Middle frontal gyrus (tissue), 1 donor: ENCODE measurements around the gene EVX1.

Experiments used
- DNase-seq: peaks from one replicate; pipeline ENCODE4 v3.0.0-alpha.2; 2015; ENCODE audit warnings: low spot score; ENCODE audit errors: extremely low spot score

Gene EVX1

GRCh38 chr7:27229448-27229847, 13.2 kb upstream of the EVX1 start:
- DNase-seq: no peak

DNA sequence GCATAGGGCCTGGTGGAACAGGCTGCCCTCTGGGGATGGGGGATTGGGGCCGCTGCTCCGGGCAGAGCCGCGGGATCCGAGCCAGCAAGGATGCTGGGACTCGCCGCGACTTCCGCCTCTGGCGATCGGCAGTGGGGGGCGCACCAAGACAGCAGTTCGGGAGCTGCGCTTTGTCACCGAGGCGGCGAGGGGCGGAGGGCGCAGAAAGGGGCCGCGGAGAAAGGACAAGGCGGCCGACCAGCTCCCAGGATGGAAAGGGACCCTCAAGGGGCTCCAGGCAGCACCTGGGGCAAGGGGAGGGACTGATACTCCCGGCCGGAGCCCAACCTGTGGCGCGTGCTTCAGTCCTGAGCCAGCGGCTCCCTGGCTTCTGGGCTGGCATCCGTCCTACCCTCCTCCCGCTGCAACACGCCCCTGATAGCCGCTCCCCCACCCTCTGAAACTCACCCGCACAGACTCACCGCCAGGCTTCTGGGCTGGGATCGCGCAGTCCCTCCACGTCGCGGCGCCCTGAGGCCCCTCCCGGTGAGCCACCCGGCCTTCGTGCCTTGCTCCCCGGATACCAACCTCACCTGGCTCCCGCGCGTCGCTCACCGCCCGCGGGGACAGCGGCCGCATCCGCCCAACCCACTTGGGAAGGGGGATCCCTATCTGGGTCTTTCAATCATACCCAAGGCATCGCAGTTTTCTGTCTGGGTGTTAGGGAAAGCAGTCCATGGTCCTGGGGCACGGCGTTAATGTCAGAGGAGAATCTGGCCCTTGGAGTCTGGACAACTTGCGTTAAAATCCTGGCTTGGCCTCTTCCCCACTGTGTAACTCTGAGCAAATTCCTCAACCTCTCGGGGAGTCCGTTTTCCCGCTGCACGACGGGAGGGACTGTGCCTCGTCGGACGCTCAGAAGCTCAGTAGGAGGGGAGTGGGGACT, 7.0 kb upstream of the EVX1 start:
- no peak for DNase-seq

GRCh38 chr7:27237735-27238334, 4.8 kb upstream of the EVX1 start:
- DNase-seq: no peak

DNA sequence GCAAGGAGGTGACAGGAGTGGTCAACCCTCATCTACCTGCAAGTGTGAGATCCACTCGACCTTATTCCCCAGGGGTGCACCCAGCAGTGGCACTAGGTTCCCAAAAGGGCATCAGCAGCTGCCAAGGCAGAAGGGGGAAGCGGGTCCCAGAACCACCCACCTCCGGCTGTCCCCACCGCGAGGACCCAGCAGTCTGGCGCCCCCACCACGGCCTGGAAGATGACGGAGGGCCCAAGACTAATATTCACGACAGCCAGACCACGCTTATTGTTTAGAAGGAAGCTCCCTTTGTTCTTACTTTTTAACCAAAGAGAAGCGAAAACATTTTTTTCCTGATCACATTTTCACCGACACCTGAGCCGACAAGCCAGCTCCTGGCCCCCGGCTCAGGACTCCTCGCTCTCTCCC, 3.6 kb upstream of the EVX1 start:
- DNase-seq: no peak

DNA sequence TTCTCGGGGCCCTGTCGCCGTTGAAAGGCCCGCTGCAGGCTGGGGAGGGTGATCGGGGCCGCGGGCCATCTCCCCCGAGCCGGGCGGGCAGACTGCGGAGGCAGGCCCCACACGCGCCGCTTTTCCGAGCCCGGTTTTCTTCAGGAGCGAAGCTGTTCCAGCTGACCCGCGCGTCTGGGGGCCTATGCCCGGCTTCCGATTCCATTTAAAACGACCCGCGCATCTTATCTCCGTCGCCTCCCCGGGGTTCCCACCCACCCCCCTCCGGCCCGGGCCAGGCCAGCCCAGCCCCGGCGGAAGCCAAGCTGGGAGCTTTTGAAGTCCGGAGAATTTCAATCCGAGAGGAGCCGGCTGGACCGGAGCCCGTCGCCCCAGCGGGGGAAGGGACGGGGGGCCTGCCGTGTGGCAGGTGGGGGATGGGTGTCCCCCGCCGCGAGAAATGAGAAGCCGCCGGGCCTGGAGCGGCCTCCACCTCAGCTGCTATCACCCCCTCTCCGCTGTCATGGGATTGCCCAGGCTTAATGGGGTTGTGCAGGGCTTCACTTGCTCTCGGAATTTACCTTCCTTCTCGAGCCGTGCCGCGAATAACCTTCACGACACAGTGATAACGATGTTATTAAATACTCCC, 3.1 kb upstream of the EVX1 start:
- DNase-seq: no peak

DNA sequence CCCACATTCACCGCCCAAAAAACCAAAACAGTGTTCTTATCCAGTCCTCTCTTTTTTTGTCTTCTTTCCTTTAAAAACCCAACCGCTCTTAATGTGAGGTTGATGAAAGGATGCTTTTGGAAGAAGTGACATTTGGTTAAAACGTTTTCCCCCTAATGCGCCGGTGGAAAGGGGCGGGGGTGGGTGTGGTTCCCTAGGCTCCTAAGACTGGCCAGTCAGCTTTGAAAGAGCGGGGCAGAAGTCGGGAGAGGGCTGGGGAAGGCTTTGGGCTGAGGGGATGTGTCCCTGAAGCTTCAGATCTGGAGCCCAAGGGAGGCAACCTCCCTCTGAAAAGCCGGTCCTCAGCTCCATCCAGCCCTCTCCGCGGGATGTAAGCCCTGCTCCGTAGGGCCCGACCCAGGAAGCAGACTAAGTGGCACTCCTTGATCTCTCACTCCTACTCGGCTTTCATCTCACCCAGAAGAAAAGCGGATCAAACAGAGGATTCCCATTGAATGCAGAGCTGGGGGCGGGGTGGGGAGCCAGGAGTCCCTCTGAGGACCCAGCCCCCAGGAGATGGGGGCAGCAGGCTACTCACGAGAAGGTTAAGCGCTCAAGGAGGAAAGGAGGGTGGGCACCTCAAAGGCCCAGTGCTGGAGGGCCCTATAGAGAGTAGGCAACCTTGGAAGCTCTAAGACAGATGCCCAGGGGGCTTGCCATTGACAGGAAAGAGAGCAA, 2.4 kb upstream of the EVX1 start:
- DNase-seq: no peak

DNA sequence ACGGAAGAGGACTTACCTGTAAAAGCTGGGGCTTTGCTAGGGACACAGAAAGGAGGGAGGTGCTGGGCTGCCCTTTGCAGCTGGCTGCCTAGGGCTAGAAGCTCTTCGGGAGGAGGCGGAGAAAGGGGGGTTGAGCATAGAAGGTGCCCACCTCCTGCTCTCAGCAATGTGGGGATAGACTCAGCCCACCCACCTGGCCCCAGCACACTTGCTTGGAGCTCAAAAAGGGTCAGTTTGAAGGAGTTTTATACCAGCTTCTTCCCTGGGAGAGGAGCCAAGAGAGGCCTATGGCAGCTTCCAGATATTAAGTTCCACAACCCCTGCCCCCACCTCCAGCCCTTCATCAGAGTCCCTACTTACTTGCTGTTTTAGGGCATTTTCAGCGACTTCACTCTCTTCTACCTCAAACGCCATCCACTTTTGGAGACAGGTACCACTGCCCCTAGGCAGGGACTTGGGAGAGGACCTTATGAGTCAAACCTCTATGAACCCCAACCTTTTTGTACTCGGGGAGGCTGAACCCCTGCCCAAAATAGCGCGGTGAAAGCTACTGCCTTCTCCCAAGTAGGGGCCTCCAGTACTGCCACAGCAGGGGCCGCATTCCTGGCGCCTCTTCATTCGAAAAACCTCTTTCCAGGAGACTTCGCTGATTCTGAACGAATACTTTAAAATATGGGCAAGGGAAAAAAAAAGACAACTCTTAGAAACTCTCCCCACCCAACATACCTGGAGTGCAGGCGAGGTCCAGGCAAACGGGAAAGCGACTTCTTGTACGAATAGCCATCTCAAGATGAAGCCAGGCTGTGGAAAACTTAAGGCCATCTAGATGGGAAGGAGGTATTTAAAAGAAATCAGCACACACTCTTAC, 1.2 kb upstream of the EVX1 start:
- DNase-seq: no peak

DNA sequence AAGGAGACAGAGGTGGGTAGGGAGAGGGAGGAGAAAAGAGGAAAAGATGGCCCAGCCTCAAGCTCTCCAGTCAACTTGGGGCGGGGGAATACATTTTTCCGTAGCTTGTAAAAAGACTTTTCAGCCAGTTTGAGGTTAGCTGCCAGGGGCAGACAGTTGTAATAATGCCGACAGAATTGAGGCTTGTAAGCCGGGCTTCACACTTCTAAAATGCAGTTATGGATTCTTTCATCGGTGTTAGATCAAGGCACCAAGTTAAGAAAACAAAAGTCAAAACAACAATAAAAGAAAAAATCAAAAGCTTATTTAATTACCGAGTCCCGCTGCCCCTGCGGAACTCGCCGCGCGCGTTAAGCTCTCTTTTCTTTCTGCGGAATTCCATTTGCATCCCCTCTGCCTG, 448 bp upstream of the EVX1 start:
- DNase-seq: no peak

DNA sequence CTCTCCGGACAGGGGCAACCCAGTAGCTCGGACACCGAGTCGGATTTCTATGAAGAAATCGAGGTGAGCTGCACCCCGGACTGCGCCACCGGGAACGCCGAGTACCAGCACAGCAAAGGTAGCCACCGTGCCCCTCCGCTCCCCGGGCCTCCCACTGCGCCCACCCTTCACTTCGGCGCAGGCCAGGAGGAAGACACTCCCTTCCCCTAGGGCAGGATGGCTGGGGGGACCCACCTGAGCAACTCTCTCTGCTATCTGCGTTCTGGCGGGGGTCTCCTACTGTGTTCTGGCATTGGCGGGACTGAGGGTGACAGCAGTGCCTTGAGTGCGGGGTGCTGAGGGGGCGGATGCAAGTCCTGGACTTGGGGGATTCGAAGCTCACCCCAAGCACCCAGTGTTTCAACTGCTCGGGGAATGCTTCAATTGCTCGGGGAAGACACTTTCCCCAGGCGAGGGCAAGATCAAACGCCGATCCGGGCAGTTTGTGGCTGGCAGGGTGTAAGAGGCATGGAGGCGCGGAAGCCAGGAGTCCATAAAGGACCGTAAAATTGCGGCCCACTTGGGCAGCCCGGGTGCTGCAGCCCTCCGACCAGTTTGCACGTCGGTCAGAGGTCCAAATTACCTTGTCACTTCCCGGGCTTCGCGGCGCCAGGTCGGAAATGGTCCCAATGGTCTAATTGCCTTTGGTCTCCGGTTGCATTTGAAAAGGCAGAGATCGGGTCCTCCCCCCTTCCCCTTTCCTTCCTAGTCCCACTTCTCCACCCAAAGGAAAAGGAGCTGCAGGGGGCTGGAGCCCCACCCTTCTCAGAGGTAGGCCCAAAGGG, 950 bp downstream of the EVX1 start:
- DNase-seq: no peak

DNA sequence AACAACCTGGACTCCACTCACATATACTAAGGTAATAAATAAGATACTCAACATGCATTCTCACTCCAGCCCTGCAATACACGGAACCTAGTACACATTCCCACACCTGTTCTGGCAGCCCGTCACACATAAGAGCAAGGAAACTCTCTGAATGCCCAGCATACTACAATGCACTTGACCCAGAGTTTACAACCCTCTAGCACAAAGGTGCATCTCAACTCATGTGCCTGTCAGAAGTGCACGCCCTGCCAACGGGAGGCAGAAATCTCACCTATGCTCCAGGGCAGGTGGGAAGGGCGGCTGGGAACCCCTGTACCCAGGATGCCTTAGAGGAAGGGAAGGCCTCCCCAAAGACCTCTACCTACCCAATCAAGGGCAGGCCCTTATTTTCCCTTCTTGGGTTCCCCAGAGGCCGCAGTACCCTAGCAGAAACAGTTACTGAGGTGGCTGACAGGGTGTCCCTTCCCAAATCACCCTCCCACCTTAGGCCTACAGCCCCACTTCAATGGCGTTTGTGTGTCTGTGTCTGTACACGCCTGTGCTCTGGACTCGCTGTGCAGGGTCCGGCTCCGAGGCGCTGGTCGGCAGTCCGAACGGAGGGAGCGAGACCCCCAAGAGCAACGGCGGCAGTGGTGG, 2.0 kb downstream of the EVX1 start:
- DNase-seq: no peak

GRCh38 chr7:27245124-27245797, 2.7 kb downstream of the EVX1 start:
- no peak for DNase-seq

GRCh38 chr7:27245798-27246691, 3.4 kb downstream of the EVX1 start:
- DNase-seq: no peak

DNA sequence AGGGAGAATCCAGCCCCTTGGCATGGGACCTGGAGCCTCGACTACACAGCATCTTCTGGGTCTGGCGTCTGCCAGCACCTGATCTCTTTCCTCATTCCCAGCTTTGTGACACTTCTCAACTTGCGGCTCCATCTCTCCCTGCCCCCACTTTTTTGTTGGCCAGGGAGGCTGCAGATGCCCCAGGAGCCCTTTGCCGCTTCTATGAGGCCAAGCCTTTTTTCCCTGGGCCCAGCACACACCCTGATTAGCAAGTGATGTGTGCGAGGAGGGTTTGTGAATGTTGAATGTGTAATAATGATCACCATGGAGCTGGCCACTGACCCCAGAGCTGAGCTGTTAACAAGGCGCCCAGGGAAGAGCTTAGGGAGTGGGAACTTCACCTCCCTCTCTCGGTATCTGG, 4.4 kb downstream of the EVX1 start:
- DNase-seq: no peak

DNA sequence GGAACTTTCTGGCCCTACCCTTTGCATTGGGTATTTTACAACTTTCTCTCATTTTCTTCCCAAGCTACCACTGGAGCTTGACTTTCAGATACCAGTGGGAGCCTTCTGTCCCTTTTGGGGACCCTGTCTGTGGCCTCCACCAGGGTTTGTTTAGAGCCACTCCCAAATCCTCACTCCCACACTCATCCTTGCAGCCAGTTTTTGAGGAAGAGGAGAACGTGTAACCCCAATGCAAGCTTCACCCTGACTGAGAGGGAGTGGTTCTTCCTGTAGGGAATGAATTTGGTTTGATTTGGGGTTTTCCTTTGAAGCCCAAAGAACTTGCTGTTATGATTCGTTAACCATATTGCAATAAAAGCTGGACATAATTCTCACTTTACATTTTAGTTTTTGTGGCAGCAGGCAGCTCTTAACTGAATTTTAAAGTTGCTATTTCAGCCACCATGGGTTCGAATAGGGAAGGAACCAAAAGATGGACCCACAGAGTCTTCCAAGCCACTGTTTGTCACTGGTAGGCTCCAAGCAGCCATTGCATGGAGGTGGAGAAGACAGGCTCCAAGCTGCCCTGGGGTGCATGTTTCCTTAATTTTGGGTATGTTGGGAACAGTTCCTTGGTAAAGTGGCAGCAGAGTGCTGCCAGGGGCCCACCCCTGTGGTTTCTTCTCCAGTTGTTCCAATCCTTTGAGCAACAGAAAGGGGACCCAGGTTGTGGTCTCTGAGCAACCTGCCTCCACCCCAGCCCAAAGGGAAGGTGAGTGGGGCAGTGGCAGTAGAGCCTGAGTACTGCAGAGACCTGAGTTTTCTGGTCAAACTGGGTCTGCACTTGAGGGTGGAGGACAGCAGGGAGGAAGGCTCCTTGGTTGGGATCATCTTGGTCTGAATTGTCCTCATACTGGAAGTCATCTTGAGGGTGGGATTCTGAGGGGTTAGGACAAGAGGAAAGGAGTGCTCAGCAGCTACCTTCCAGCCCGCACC, 5.1 kb downstream of the EVX1 start:
- DNase-seq: no peak

GRCh38 chr7:27248427-27248806, 5.8 kb downstream of the EVX1 start:
- DNase-seq: no peak

GRCh38 chr7:27248911-27249723, 6.5 kb downstream of the EVX1 start:
- no peak for DNase-seq
